ENCODE measurements around the gene TDRD3. TPM values are rescaled to one million over a fixed set of nuclear protein-coding genes. Genes with fewer than 3 reads are reported as not detected.

The TDRD3 gene
- total RNA-seq, 1 donor from 2014 or later: 3.0 TPM

DNA sequence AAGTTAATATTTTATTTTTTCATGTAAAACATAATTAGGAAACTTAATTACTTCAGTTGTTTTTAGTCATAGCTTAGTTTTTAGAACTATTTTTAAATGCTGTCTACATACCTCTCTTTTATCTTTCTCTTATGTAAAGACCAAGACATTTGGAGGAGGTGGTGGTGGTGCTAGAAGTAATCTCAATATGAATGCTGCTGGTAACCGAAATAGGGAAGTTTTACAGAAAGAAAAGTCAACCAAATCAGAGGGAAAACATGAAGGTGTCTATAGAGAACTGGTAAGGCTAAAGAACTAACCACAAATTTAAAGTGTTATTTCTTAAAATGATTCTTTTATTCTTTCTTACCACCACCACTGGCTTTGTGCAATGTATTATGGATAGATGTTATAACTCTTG, 97.3 kb downstream of the TDRD3 start:
- H3K4me1 ChIP-seq: no peaks in the 10 kb centered on the region
- H3K27me3 ChIP-seq: no peaks in the 10 kb centered on the region
- TF ChIP-seq, protein P1, sequence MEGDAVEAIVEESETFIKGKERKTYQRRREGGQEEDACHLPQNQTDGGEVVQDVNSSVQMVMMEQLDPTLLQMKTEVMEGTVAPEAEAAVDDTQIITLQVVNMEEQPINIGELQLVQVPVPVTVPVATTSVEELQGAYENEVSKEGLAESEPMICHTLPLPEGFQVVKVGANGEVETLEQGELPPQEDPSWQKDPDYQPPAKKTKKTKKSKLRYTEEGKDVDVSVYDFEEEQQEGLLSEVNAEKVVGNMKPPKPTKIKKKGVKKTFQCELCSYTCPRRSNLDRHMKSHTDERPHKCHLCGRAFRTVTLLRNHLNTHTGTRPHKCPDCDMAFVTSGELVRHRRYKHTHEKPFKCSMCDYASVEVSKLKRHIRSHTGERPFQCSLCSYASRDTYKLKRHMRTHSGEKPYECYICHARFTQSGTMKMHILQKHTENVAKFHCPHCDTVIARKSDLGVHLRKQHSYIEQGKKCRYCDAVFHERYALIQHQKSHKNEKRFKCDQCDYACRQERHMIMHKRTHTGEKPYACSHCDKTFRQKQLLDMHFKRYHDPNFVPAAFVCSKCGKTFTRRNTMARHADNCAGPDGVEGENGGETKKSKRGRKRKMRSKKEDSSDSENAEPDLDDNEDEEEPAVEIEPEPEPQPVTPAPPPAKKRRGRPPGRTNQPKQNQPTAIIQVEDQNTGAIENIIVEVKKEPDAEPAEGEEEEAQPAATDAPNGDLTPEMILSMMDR (IDR thresholded peaks at IDR 0.05): no peak
- H3K4me3 ChIP-seq: no peak overlapping the region
- no peak overlapping the region for H3K27ac ChIP-seq
- intact Hi-C loops (cut with DNase I): no loop called here
- H3K36me3 ChIP-seq: peaks cover 6 to 49% of the 10 kb centered on the region in 2 donors
- no peak for DNase-seq (ENCODE audit: low spot score in 2 of 2)
- no peaks in the 10 kb centered on the region for H3K9me3 ChIP-seq

DNA sequence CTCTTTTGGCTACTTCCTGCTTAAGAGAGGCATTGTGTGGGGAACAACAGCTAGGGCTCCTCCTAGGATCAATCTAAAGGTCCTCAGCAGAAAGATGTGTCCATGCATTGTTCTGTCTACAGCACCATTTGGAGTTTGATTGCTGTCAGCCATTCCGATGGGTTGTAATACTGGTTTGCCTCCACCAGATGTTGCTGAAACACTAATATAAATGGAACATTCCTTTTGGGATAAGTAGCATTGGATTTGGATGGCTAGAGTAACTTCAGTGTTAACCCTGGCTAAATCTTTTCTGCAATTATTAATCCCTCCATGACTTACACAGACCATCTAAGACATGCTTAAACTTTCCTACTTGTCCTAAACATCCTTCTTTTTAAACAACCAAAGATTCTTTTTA, 104.2 kb downstream of the TDRD3 start:
- peaks cover 9 to 53% of the 10 kb centered on the region in 2 donors for H3K36me3 ChIP-seq
- DNase-seq (ENCODE audit: low spot score in 2 of 2): no peak
- no peak overlapping the region for H3K4me3 ChIP-seq
- H3K27me3 ChIP-seq: no peaks in the 10 kb centered on the region
- TF ChIP-seq, protein P1 (IDR thresholded peaks at IDR 0.05): no peak
- peaks cover 0 to 17% of the 10 kb centered on the region in 2 donors for H3K9me3 ChIP-seq
- H3K27ac ChIP-seq: no peak overlapping the region
- no peaks in the 10 kb centered on the region for H3K4me1 ChIP-seq
- intact Hi-C loops (cut with DNase I): no loop called here

DNA sequence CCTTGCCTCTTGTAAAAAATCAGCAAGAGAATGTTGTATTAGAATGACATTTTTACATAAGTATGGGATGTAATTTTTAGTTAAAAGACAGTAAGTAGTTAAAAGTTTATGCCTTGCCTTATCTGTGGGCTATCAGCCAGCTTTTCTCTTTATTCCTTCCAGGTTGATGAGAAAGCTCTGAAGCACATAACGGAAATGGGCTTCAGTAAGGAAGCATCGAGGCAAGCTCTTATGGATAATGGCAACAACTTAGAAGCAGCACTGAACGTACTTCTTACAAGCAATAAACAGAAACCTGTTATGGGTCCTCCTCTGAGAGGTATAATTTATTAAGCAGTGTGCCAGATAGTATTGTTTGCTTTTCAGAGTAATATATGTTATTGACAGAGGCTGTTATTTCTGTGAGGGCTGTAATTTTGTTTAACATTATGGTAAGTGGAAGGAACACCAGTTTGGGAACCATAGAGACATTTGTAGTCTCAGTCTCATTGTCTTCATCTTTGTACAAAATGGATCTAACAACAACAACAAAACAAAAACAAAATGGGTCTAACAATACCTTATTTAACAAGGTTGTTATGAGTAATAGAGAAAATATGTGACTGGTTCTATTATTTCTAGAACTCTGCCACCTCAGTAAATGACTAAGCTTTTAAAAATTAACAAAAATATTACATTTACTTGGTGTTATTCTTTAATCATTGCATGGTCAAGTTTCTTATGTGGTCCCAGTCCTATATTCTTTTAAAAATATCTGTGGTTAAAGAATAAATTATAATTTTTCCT, 112.8 kb downstream of the TDRD3 start:
- no peaks in the 10 kb centered on the region for H3K27me3 ChIP-seq
- peaks cover 7 to 25% of the 10 kb centered on the region in 2 donors for H3K36me3 ChIP-seq
- intact Hi-C loops (cut with DNase I): no loop called here
- no peak overlapping the region for H3K4me3 ChIP-seq
- no peak for DNase-seq (ENCODE audit: low spot score in 2 of 2)
- no peaks in the 10 kb centered on the region for H3K9me3 ChIP-seq
- TF ChIP-seq, protein P1 (IDR thresholded peaks at IDR 0.05): no peak
- H3K27ac ChIP-seq: no peak overlapping the region
- no peaks in the 10 kb centered on the region for H3K4me1 ChIP-seq

DNA sequence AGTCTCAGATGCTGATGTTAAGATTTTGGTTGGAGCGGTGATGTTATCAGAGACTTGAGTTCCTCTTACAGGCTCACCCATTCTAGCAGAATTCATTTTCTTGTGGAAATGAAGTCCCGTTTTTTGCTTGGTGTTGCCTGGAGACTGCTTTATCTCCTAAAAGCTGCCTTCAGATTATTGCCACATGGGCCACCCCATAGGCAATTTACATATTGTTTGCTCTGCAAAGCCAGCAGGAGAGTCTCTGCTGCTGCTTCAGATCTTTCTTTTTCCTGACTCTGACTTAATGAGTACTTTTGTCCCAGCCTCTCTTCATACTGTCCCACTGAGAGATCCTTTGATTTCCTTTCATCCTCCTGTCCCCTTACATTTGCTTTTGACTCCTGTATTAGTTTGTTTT, 114.6 kb downstream of the TDRD3 start:
- DNase-seq (ENCODE audit: low spot score in 2 of 2): no peak
- no peak overlapping the region for H3K27ac ChIP-seq
- no peaks in the 10 kb centered on the region for H3K27me3 ChIP-seq
- intact Hi-C loops (cut with DNase I): no loop called here
- H3K4me3 ChIP-seq: no peak overlapping the region
- no peaks in the 10 kb centered on the region for H3K9me3 ChIP-seq
- H3K4me1 ChIP-seq: no peaks in the 10 kb centered on the region
- peaks cover 7 to 26% of the 10 kb centered on the region in 2 donors for H3K36me3 ChIP-seq
- TF ChIP-seq, protein P1 (IDR thresholded peaks at IDR 0.05): no peak

DNA sequence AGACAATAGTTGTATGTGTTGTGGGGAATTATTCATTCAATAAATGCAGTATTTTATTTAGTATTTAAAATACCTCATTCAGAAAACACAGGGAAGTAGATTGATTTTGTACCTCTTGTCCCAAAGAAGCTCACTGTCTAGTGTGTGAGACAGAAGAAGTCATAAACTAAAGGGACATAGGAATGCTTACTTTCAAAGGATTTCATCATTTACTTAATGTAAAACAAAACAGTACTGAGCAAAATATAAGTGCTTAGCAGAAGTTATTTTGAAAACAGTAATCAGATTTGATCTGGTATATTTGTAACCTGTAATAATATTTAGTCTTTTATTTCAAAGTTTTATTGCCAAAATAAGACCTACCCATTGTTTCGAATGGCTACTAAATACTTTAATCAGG, 117.9 kb downstream of the TDRD3 start:
- Histone ChIP-seq H3K4me1 (no peaks in the 10 kb centered on the region), H3K9me3 (no peaks in the 10 kb centered on the region), H3K36me3 (peaks cover 7 to 25% of the 10 kb centered on the region in 2 donors), H3K27ac (no peak overlapping the region), H3K27me3 (no peaks in the 10 kb centered on the region), H3K4me3 (no peak overlapping the region)
- intact Hi-C loops (cut with DNase I): no loop called here
- DNase-seq (ENCODE audit: low spot score in 2 of 2): no peak
- TF ChIP-seq, protein P1 (IDR thresholded peaks at IDR 0.05): no peak

Data from ascending aorta (tissue), 2 donors.